MCF 10A (cell line): ENCODE data around the gene C1QA. TPM values are rescaled to one million over a fixed set of nuclear protein-coding genes. Genes with fewer than 3 reads are reported as not detected.

Experiments
- BruUV-seq: library from RNA; stranded (reverse); fragments of 400-500 nt; replicated peaks from 2 replicates; lab custom pipeline; 2021; lab: Mats Ljungman, UMichigan
- CTCF ChIA-PET: fragments of 300-600 bp; sonication (Branson Sonifier 250); formaldehyde crosslinking; extraction: SDS; loops from one replicate; lab custom pipeline; 2021; ENCODE audit warnings: antibody characterized with exemption, inconsistent platforms; lab: Yijun Ruan, JAX
- POLR2A ChIA-PET: fragments of 300-600, 350-650 bp; sonication (Branson Sonifier 250); formaldehyde crosslinking; extraction: SDS; loops from one replicate; lab custom pipeline; 2020; ENCODE audit warnings: antibody characterized with exemption, inconsistent platforms; lab: Yijun Ruan, JAX
- DNase-seq: peaks from one replicate; pipeline ENCODE4 v3.0.0-alpha.2; 2018; ENCODE audit not compliant: unreplicated experiment
- H3K27ac Mint-ChIP-seq: one replicate; pipeline ENCODE4 v1.8.0; 2022; ENCODE audit warnings: mild to moderate bottlenecking, low read depth, mixed read lengths; ENCODE audit not compliant: unreplicated experiment
- H3K27me3 Mint-ChIP-seq: one replicate; pipeline ENCODE4 v1.8.0; 2022; ENCODE audit warnings: mixed read lengths; ENCODE audit not compliant: insufficient read depth, unreplicated experiment
- H3K36me3 Mint-ChIP-seq: one replicate; pipeline ENCODE4 v1.8.0; 2022; ENCODE audit warnings: mild to moderate bottlenecking, moderate library complexity, mixed read lengths; ENCODE audit not compliant: insufficient read depth, unreplicated experiment
- H3K4me1 Mint-ChIP-seq: one replicate; pipeline ENCODE4 v1.8.0; 2022; ENCODE audit warnings: mixed read lengths; ENCODE audit not compliant: insufficient read depth, unreplicated experiment
- H3K4me3 Mint-ChIP-seq: one replicate; pipeline ENCODE4 v1.8.0; 2022; ENCODE audit warnings: mild to moderate bottlenecking, moderate library complexity, mixed read lengths; ENCODE audit not compliant: unreplicated experiment
- H3K9me3 Mint-ChIP-seq: one replicate; pipeline ENCODE4 v1.8.0; 2022; ENCODE audit warnings: mixed read lengths; ENCODE audit not compliant: unreplicated experiment
- intact Hi-C: fragments of 100-400 bp; cut with micrococcal nuclease; formaldehyde crosslinking; loops from 2 replicates; pipeline ENCODE4 v1.14.1; 2022
- total RNA-seq: library from RNA; stranded (reverse); gene quantifications from 2 replicates; pipeline ENCODE4 v1.2.3, GENCODE V29; 2022
- TF ChIP-seq, protein P1 (sequence below): fragments of 200-600 bp; IDR thresholded peaks from one replicate; pipeline ENCODE4 v1.8.0; 2022; ENCODE audit warnings: antibody characterized with exemption, mild to moderate bottlenecking; ENCODE audit not compliant: unreplicated experiment

Gene C1QA
- total RNA-seq, 1 experiment from 2014 or later, result not detected

DNA sequence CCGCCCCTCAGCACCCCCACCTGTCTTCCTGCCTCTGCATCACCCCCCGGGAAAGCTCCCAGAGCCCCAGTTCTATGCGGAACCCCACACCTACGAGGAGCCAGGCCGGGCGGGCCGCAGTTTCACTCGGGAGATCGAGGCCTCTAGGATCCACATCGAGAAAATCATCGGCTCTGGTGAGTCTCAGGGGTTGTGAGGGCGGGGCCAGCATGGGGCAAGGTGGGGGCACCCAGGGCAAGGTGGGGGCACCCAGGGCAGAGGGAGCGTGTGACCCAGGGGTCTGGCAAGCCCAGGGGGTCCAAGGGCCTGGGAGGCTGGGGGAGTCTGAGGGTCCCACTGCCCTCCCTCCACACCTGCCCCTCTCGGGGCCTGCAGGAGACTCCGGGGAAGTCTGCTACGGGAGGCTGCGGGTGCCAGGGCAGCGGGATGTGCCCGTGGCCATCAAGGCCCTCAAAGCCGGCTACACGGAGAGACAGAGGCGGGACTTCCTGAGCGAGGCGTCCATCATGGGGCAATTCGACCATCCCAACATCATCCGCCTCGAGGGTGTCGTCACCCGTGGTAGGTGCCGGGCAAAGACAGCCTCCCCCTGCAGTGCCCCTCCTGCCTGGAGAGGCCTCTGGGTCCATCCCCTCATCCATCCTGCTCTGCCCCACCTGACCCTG, 39.0 kb upstream of the C1QA start:
- no TSS peak for BruUV-seq
- Mint-ChIP-seq H3K9me3 (no peaks in the 10 kb centered on the region), H3K4me1 (no peaks in the 10 kb centered on the region), H3K36me3 (no peaks in the 10 kb centered on the region), H3K4me3 (no peak overlapping the region), H3K27ac (no peak overlapping the region), H3K27me3 (peaks cover 47% of the 10 kb centered on the region)
- intact Hi-C loops, result no loop called here
- ChIA-PET CTCF (no interaction called here), POLR2A (interaction anchor here (0.6 kb wide), 1 partner anchor 648 kb away, joined by 3 read pairs; no protein-coding TSS in a partner anchor)
- TF ChIP-seq, protein P1, sequence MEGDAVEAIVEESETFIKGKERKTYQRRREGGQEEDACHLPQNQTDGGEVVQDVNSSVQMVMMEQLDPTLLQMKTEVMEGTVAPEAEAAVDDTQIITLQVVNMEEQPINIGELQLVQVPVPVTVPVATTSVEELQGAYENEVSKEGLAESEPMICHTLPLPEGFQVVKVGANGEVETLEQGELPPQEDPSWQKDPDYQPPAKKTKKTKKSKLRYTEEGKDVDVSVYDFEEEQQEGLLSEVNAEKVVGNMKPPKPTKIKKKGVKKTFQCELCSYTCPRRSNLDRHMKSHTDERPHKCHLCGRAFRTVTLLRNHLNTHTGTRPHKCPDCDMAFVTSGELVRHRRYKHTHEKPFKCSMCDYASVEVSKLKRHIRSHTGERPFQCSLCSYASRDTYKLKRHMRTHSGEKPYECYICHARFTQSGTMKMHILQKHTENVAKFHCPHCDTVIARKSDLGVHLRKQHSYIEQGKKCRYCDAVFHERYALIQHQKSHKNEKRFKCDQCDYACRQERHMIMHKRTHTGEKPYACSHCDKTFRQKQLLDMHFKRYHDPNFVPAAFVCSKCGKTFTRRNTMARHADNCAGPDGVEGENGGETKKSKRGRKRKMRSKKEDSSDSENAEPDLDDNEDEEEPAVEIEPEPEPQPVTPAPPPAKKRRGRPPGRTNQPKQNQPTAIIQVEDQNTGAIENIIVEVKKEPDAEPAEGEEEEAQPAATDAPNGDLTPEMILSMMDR, result no peak
- no peak for DNase-seq

DNA sequence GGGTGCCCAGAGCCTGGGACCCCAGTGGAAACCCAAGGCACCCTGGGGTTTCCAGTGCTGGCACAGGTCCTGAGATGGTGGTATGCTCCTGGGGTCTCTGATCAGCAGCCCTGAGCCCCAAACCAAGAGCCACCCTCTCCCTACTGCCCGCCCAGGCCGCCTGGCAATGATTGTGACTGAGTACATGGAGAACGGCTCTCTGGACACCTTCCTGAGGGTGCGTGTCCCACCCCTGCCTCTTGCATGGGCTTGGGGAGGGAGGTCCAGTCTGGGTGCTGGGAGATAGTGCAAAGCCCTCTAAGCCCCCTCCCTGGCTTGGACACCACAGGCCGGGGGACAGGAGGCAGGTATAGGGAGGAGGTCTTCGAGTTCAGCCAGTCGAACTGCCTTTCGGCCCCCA, 38.4 kb upstream of the C1QA start:
- intact Hi-C loops, result no loop called here
- TF ChIP-seq, protein P1, result no peak
- no TSS peak for BruUV-seq
- H3K36me3 Mint-ChIP-seq, result no peaks in the 10 kb centered on the region
- ChIA-PET CTCF (no interaction called here), POLR2A (no interaction called here)
- DNase-seq, result no peak
- no peaks in the 10 kb centered on the region for H3K9me3 Mint-ChIP-seq
- peaks cover 47% of the 10 kb centered on the region for H3K27me3 Mint-ChIP-seq
- no peaks in the 10 kb centered on the region for H3K4me1 Mint-ChIP-seq
- H3K27ac Mint-ChIP-seq, result no peak overlapping the region
- no peak overlapping the region for H3K4me3 Mint-ChIP-seq

DNA sequence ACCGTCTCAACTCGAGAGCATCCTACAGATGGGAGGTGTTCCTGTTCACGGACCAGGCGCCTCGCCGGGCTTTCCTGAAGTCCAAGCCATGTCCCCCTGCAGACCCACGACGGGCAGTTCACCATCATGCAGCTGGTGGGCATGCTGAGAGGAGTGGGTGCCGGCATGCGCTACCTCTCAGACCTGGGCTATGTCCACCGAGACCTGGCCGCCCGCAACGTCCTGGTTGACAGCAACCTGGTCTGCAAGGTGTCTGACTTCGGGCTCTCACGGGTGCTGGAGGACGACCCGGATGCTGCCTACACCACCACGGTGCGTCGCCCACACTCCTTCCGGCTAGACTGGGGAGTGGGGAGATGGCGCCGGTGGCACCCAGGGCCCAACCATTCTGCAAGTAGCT, 37.7 kb upstream of the C1QA start:
- no peaks in the 10 kb centered on the region for H3K9me3 Mint-ChIP-seq
- no peak overlapping the region for H3K27ac Mint-ChIP-seq
- TF ChIP-seq, protein P1, result no peak
- no peak for DNase-seq
- H3K4me3 Mint-ChIP-seq, result no peak overlapping the region
- peaks cover 50% of the 10 kb centered on the region for H3K27me3 Mint-ChIP-seq
- BruUV-seq, result no TSS peak
- H3K36me3 Mint-ChIP-seq, result no peaks in the 10 kb centered on the region
- no peaks in the 10 kb centered on the region for H3K4me1 Mint-ChIP-seq
- intact Hi-C loops, result no loop called here
- ChIA-PET CTCF (no interaction called here), POLR2A (no interaction called here)

DNA sequence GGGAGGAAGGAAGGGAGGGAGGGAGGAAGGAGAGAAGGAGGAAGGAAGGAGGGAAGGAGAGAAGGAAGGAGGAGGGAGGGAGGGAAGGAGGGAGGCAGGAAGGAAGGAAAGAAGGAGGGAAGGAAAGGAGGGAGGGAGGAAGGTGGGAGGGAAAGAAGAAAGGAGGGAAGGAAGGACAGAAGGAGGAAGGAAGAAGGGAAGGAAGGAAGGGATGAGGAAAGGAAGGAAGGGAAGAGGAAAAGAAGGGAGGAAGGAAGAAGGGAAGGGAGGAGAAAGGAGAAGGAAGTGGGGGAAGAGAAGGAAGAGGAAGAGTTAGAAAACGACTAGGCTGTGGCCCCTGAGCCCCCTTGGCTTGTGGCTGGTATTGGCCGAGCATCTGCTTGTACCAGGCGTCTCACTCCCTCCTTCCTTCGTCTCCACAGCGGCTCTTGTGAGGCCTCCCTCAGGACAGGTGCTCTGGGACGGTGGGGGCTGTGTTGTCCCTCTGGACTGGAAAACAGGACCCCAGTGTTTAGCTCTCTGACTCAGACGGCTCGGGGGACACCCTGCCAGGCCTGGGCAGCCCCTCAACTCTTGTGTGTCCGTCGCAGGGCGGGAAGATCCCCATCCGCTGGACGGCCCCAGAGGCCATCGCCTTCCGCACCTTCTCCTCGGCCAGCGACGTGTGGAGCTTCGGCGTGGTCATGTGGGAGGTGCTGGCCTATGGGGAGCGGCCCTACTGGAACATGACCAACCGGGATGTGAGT, 36.2 kb upstream of the C1QA start:
- no TSS peak for BruUV-seq
- POLR2A ChIA-PET, result no interaction called here
- H3K36me3 Mint-ChIP-seq, result no peaks in the 10 kb centered on the region
- TF ChIP-seq, protein P1, result no peak
- H3K9me3 Mint-ChIP-seq, result no peaks in the 10 kb centered on the region
- intact Hi-C loops, result no loop called here
- CTCF ChIA-PET, result interaction anchor here (0.9 kb wide), 1 partner anchor 42 kb away, joined by 3 read pairs; no protein-coding TSS in a partner anchor
- no peak overlapping the region for H3K27ac Mint-ChIP-seq
- H3K27me3 Mint-ChIP-seq, result peaks cover 62% of the 10 kb centered on the region
- no peaks in the 10 kb centered on the region for H3K4me1 Mint-ChIP-seq
- DNase-seq, result no peak
- no peak overlapping the region for H3K4me3 Mint-ChIP-seq
